ENCODE data around the gene FOXP4. TPM values are rescaled to one million over a fixed set of nuclear protein-coding genes. Genes with fewer than 3 reads are reported as not detected.

FOXP4 gene
- total RNA-seq, 2 experiments from 2014 or later: 6.3 to 26.3 TPM

- Histone ChIP-seq H3K9me2 (ENCODE audit: insufficient read depth, low read length) (no peaks in the 10 kb centered on the region), H3K4me2 (ENCODE audit: low read length) (no peak overlapping the region), H3K27ac (ENCODE audit: low read depth, low read length, poor library complexity, severe bottlenecking) (no peak overlapping the region), H3K36me3 (ENCODE audit: insufficient read depth, low read length) (no peaks in the 10 kb centered on the region), H4K20me1 (ENCODE audit: insufficient read depth, low read length) (no peaks in the 10 kb centered on the region), H2AFZ (ENCODE audit: low read length) (no peak overlapping the region), H3K79me2 (ENCODE audit: insufficient read depth, low read depth, low read length) (no peaks in the 10 kb centered on the region), H3K9me3 (ENCODE audit: low read length) (no peaks in the 10 kb centered on the region), H3K4me1 (ENCODE audit: insufficient read depth, low read length, poor library complexity, severe bottlenecking) (peaks cover 12% of the 10 kb centered on the region), H3K4me3 (ENCODE audit: low read depth, low read length, poor library complexity, severe bottlenecking) (no peak overlapping the region)
- no peak for TF ChIP-seq EZH2phosphoT487 (IDR thresholded peaks at IDR 0.05; ENCODE audit: borderline replicate concordance, low read depth, low read length)
- TF ChIP-seq, protein P1, sequence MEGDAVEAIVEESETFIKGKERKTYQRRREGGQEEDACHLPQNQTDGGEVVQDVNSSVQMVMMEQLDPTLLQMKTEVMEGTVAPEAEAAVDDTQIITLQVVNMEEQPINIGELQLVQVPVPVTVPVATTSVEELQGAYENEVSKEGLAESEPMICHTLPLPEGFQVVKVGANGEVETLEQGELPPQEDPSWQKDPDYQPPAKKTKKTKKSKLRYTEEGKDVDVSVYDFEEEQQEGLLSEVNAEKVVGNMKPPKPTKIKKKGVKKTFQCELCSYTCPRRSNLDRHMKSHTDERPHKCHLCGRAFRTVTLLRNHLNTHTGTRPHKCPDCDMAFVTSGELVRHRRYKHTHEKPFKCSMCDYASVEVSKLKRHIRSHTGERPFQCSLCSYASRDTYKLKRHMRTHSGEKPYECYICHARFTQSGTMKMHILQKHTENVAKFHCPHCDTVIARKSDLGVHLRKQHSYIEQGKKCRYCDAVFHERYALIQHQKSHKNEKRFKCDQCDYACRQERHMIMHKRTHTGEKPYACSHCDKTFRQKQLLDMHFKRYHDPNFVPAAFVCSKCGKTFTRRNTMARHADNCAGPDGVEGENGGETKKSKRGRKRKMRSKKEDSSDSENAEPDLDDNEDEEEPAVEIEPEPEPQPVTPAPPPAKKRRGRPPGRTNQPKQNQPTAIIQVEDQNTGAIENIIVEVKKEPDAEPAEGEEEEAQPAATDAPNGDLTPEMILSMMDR (conservative IDR thresholded peaks at IDR 0.05; ENCODE audit: low read length): no peak
- POLR2A ChIA-PET: interaction anchor here (0.6 to 1.4 kb wide), 2 partner anchors 9 to 494 kb away, joined by 4 to 5 read pairs; no protein-coding TSS in a partner anchor
- intact Hi-C loops (cut with micrococcal nuclease; ENCODE audit: unreplicated experiment): no loop called here
- no TSS peak for BruUV-seq (replicated peaks)
- DNase-seq (ENCODE audit: low spot score): no peak
- CTCF ChIA-PET (ENCODE audit: unreplicated experiment): no interaction called here
Observed at GRCh38 chr6:41529970-41530369, 16.2 kb upstream of the FOXP4 start.

- intact Hi-C loops (cut with micrococcal nuclease; ENCODE audit: unreplicated experiment): no loop called here
- no TSS peak for BruUV-seq (replicated peaks)
Observed at GRCh38 chr6:41530476-41530875, 15.7 kb upstream of the FOXP4 start.

DNA sequence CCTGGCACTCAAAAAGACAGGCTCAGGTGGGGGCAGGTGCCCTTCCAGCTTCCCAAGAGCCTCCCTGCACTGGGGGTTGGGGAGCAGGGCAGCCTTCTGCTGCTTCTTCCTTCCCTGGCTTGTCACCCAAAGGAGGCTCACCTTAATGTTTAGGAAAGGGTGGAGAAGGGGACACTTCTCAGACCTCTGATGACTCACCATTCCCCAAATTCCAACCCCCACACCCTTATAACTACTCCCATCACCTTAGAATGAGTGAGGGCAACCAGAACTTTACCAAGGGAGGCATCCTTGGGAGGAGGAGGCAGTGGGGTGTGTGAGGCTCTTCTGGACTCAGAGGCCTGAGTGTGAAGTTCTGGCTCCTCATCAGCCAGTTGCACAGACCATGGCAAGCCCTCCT lies 15.2 kb upstream of the FOXP4 start:
- no peaks in the 10 kb centered on the region for H3K79me2 ChIP-seq (ENCODE audit: insufficient read depth, low read depth, low read length)
- TF ChIP-seq, protein P1 (conservative IDR thresholded peaks at IDR 0.05; ENCODE audit: low read length): no peak
- TF ChIP-seq EZH2phosphoT487 (IDR thresholded peaks at IDR 0.05; ENCODE audit: borderline replicate concordance, low read depth, low read length): no peak
- no peak overlapping the region for H2AFZ ChIP-seq (ENCODE audit: low read length)
- BruUV-seq (replicated peaks): no TSS peak
- no peaks in the 10 kb centered on the region for H4K20me1 ChIP-seq (ENCODE audit: insufficient read depth, low read length)
- H3K27ac ChIP-seq (ENCODE audit: low read depth, low read length, poor library complexity, severe bottlenecking): no peak overlapping the region
- H3K36me3 ChIP-seq (ENCODE audit: insufficient read depth, low read length): no peaks in the 10 kb centered on the region
- H3K4me1 ChIP-seq (ENCODE audit: insufficient read depth, low read length, poor library complexity, severe bottlenecking): peaks cover 12% of the 10 kb centered on the region
- no peaks in the 10 kb centered on the region for H3K9me2 ChIP-seq (ENCODE audit: insufficient read depth, low read length)
- ChIA-PET POLR2A (interaction anchor here (0.6 to 1.4 kb wide), 2 partner anchors 8 to 23 kb away, joined by 3 to 4 read pairs; no protein-coding TSS in a partner anchor), CTCF (ENCODE audit: unreplicated experiment) (no interaction called here)
- H3K4me2 ChIP-seq (ENCODE audit: low read length): 0 out of 2 replicates have a peak overlapping the region, but pooled peaks have one; percentile 47
- DNase-seq (ENCODE audit: low spot score): no peak
- intact Hi-C loops (cut with micrococcal nuclease; ENCODE audit: unreplicated experiment): no loop called here
- H3K4me3 ChIP-seq (ENCODE audit: low read depth, low read length, poor library complexity, severe bottlenecking): no peak overlapping the region
- no peaks in the 10 kb centered on the region for H3K9me3 ChIP-seq (ENCODE audit: low read length)

More at GRCh38 chr6:41530476-41530875, 15.7 kb upstream of the FOXP4 start:
- no peak overlapping the region for H3K27ac ChIP-seq (ENCODE audit: low read depth, low read length, poor library complexity, severe bottlenecking)
- no peaks in the 10 kb centered on the region for H3K79me2 ChIP-seq (ENCODE audit: insufficient read depth, low read depth, low read length)
- ChIA-PET CTCF (ENCODE audit: unreplicated experiment) (no interaction called here), POLR2A (interaction anchor here (0.6 to 1.4 kb wide), 2 partner anchors 9 to 23 kb away, joined by 3 to 4 read pairs; no protein-coding TSS in a partner anchor)
- TF ChIP-seq, protein P1 (conservative IDR thresholded peaks at IDR 0.05; ENCODE audit: low read length): no peak
- no peak for TF ChIP-seq EZH2phosphoT487 (IDR thresholded peaks at IDR 0.05; ENCODE audit: borderline replicate concordance, low read depth, low read length)
- H3K4me3 ChIP-seq (ENCODE audit: low read depth, low read length, poor library complexity, severe bottlenecking): no peak overlapping the region
- H3K9me3 ChIP-seq (ENCODE audit: low read length): no peaks in the 10 kb centered on the region
- no peak overlapping the region for H2AFZ ChIP-seq (ENCODE audit: low read length)
- H3K4me2 ChIP-seq (ENCODE audit: low read length): no peak overlapping the region
- no peak for DNase-seq (ENCODE audit: low spot score)
- H3K9me2 ChIP-seq (ENCODE audit: insufficient read depth, low read length): no peaks in the 10 kb centered on the region
- no peaks in the 10 kb centered on the region for H3K36me3 ChIP-seq (ENCODE audit: insufficient read depth, low read length)
- H3K4me1 ChIP-seq (ENCODE audit: insufficient read depth, low read length, poor library complexity, severe bottlenecking): peaks cover 12% of the 10 kb centered on the region
- H4K20me1 ChIP-seq (ENCODE audit: insufficient read depth, low read length): no peaks in the 10 kb centered on the region

All from OCI-LY7 (cell line).